AG10803 (cell line): ENCODE data around the gene C1QTNF9B.
A peak's percentile ranks its signal among the peaks of the same experiment; 100 is the strongest.
"Not testable (repeated sequence)": the region's sequence is repeated elsewhere in the genome, so short reads cannot be mapped to it uniquely, and the experiment has no call there.

Source experiments
- DNase-seq: peaks from one replicate; pipeline ENCODE4 v3.0.0; 2010; ENCODE audit warnings: low read depth
- H3K4me3 ChIP-seq: 2 replicates; pipeline ENCODE4 v1.5.1; 2011; ENCODE audit warnings: mild to moderate bottlenecking, low read length, control low read depth
- TF ChIP-seq, protein P1 (sequence below): conservative IDR thresholded peaks from 2 replicates; pipeline ENCODE4 v1.5.1; 2011; ENCODE audit warnings: mild to moderate bottlenecking, low read length, control low read depth, inconsistent platforms

Gene C1QTNF9B

DNA sequence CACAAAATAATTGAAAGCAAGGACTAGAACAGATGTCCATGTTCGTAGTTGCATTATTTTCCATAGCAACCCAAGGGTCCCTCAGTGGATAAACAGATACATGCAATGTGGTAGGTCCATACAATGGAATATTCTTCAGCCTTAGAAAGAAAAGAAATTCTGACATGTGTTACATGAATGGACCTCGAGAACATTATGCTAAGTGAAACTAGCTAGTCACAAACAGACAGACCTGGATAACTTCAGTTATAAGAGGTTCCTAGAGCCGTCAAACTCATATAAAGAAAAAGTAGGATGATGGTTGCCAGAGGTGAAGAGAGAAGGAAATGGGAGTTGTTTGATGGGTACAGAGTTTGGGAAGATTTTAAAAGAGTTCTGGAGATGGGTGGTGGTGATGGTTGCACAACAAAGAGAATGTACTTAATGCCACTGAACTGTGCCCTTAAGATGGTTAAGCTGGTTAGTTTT, at the start of gene C1QTNF9B:
Gene C1QTNF9B (minus strand): TSS at position 51 of the 468 bp plus-strand sequence.
- DNase-seq, H3K4me3 ChIP-seq: not testable (repeated sequence)

DNA sequence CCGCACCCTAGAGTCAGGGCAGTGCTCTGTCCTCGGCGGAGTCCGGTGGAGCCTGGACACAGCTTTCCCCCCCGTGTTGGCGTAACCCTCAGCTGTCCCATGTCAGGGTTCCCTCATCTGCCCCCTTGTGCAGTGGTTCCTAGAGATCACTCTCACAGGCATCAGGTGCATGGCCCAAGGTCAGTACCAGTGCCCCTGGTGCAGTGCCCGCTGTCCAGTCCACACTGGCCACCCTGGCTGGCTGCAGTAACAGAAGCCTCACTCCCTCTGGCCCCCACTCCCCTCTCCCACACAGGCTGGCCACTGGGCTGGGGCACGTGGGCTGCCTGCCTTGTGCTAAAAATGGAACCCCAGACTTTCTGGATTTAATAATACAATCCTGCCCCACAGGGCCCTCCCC, 49.6 kb upstream of the C1QTNF9B start:
- no peak for DNase-seq
- no peak overlapping the region for H3K4me3 ChIP-seq
- TF ChIP-seq, protein P1, sequence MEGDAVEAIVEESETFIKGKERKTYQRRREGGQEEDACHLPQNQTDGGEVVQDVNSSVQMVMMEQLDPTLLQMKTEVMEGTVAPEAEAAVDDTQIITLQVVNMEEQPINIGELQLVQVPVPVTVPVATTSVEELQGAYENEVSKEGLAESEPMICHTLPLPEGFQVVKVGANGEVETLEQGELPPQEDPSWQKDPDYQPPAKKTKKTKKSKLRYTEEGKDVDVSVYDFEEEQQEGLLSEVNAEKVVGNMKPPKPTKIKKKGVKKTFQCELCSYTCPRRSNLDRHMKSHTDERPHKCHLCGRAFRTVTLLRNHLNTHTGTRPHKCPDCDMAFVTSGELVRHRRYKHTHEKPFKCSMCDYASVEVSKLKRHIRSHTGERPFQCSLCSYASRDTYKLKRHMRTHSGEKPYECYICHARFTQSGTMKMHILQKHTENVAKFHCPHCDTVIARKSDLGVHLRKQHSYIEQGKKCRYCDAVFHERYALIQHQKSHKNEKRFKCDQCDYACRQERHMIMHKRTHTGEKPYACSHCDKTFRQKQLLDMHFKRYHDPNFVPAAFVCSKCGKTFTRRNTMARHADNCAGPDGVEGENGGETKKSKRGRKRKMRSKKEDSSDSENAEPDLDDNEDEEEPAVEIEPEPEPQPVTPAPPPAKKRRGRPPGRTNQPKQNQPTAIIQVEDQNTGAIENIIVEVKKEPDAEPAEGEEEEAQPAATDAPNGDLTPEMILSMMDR = no peak

DNA sequence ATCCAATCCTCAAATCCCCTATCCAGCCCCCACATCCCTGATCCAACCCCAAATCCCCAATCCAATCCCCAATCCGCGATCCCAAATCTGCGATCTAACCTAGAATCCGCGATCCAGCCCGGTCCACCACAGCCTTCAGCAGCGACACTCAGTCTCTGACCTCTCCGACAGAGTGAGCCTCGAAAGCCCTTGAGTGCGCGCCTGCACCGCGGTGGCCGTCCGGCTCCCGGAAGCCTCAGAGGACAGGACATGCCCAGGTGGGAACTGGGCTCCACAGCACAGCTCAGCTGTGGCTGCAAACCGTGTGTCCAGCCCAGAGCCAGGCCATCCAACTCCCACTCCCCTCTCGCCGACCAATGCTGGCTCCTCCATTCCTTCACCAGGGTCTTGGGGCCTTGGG, 48.8 kb upstream of the C1QTNF9B start:
- H3K4me3 ChIP-seq = no peak overlapping the region
- no peak for DNase-seq
- TF ChIP-seq, protein P1 = no peak

DNA sequence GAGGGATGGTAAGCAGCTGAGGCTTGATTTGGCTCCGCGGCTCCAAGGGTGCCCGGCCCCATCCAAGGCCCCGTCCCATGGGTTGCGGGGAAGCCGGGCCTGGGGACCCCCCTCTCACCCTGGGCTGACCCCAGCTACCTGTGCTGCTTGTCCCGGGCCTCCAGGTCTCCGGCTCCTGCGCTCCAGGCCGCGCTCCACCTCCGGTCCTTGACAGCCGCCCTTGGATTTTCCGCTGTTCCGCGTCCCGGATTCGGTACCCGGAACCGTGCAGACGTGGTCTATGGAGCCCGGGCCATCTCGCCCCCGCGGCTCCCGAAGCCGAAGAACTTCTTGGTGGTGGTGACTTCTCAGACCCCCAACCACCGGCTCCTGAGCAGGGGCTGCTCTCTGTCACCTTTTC, 48.3 kb upstream of the C1QTNF9B start:
- H3K4me3 ChIP-seq = no peak overlapping the region
- DNase-seq = no peak
- TF ChIP-seq, protein P1 = no peak

DNA sequence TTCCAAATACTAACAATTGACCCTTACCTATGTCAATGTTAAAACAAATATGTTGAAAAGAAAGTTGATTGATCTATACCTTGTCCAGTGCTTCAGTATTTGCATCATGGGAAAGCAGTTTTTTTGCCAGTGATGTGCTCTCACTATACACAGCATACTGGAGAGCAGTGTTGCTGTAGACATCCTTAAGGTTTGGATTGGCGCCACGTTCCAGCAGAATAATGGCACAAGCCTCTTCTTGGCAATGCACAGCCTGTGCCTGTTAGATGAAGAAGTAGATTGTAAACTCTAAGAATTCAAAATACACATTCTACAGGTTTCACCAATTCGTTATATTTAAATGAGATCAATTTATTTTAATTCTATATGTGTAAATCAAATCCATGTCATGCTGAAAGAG, 43.9 kb upstream of the C1QTNF9B start:
- DNase-seq = no peak
- H3K4me3 ChIP-seq = no peak overlapping the region
- TF ChIP-seq, protein P1 = no peak

DNA sequence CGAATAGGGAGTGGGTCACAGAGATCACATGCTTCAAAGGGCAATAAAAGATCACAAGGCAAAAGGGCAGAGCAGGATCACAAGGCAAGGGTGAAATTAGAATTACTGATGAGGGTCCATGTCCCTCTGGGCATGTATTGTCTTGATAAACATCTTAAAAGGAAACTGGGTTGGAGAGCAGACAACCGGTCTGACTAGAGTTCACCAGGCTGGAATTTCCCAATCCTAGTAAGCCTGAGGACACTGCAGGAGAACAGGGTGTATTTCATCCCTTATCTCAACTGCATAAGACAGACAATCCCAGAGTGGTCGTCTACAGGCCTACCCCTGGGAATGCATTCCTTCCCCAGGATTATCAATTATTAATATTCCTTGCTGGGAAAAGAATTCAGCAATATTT, 42.4 kb upstream of the C1QTNF9B start:
- not testable (repeated sequence) for H3K4me3 ChIP-seq, DNase-seq

DNA sequence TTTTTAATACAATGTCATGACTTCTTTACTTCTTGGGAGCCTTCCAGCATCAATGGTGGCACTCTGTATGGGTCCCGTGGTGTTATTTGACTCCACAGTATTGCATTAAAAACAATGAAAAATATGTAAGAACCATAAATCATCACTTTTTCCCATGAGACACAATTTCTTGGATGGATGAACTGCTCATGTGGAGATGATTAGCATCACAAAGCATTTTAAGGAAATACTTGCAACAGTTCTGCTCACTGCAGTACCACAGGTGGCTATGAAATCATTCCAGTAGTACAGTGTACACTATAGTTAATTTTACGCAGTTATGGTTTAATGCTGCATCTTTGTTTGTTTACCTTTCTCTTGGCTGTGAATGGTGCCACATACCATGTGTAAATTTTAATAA, 37.2 kb upstream of the C1QTNF9B start:
- TF ChIP-seq, protein P1 = no peak
- no peak for DNase-seq
- H3K4me3 ChIP-seq = no peak overlapping the region

DNA sequence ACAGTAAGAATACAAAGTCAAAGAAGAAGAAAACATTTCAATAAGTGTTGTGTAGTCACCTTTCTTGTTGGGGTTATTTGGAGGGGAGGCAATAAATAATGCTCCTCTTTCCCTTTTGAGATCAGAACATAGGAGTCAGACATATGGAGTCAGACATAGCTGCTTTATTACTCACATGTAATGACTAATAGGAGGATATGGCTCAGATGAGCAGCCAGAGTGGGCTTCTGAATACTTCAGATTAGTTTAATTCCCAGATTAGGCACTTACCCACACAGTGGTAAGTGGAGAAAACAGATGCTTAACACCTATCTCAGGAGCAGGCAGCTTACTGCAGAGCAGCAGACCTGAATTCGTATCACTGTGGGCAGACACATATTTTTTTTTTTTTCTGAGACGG, 31.7 kb upstream of the C1QTNF9B start:
- TF ChIP-seq, protein P1 = no peak
- DNase-seq = peak; percentile 69
- no peak overlapping the region for H3K4me3 ChIP-seq
